Spleen (tissue), 7 donors: ENCODE results near the gene GLIS1.

Source experiments
- POLR2A ChIP-seq, 3 donors: fragments of 450-650 bp; IDR thresholded peaks; one replicate each; pipeline ENCODE4 v1.5.1; 2017; ENCODE audit warnings: antibody characterized with exemption in 3 of 3, mild to moderate bottlenecking in 1 of 3
- POLR2AphosphoS5 ChIP-seq, 3 donors: sonication (generic); formaldehyde crosslinking; IDR thresholded peaks; one replicate each; pipeline ENCODE4 v1.5.1; 2017; ENCODE audit warnings: antibody characterized with exemption in 3 of 3
- TF ChIP-seq, protein P1 (sequence below), 11 experiments: fragments of 200-600 bp in 7 of 11; fragments of 450-650 bp in 4 of 11; sonication (generic) in 4 of 11; IDR thresholded peaks in 8 of 11; conservative IDR thresholded peaks in 3 of 11; 1 replicate in 7 of 11; 2 replicates in 4 of 11; pipeline versions ENCODE4 v1.4.0 to v1.8.0; 2016 to 2021; ENCODE audit warnings: antibody characterized with exemption in 11 of 11, inconsistent platforms in 4 of 11, mild to moderate bottlenecking in 1 of 11
- donor health status: DM: no; HTN: no; CAD: no; lungs with moderate emphysema.
- donor health status: DM: no; HTN: no; CAD: no.
- donor health status: DM: no; HTN: no; CAD: no.

GRCh38 chr1:53781654-53782053, 42.7 kb upstream of the GLIS1 start:
- TF ChIP-seq, protein P1, sequence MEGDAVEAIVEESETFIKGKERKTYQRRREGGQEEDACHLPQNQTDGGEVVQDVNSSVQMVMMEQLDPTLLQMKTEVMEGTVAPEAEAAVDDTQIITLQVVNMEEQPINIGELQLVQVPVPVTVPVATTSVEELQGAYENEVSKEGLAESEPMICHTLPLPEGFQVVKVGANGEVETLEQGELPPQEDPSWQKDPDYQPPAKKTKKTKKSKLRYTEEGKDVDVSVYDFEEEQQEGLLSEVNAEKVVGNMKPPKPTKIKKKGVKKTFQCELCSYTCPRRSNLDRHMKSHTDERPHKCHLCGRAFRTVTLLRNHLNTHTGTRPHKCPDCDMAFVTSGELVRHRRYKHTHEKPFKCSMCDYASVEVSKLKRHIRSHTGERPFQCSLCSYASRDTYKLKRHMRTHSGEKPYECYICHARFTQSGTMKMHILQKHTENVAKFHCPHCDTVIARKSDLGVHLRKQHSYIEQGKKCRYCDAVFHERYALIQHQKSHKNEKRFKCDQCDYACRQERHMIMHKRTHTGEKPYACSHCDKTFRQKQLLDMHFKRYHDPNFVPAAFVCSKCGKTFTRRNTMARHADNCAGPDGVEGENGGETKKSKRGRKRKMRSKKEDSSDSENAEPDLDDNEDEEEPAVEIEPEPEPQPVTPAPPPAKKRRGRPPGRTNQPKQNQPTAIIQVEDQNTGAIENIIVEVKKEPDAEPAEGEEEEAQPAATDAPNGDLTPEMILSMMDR (IDR thresholded peaks at IDR 0.05 in 8 of 11, conservative IDR thresholded peaks at IDR 0.05 in 3 of 11): no peak
- TF ChIP-seq POLR2AphosphoS5 (IDR thresholded peaks at IDR 0.05): no peak
- TF ChIP-seq POLR2A (IDR thresholded peaks at IDR 0.05): no peak
